T-cell (primary cell): Measurements from ENCODE around the gene CPNE4. TPM values are rescaled to one million over a fixed set of nuclear protein-coding genes. Genes with fewer than 3 reads are reported as not detected.

Experiments used
- ATAC-seq, 4 experiments: fragments of 200-7000 bp in 3 of 4; fragments of 150-1000 bp in 1 of 4; cut with Tn5 transposase; replicated peaks in 1 of 4; 1 replicate in 3 of 4; 2 replicates in 1 of 4; pipeline ENCODE4 v1.10.0; 2021; ENCODE audit warnings: moderate library complexity in 3 of 4, mild to moderate bottlenecking in 2 of 4, moderate number of reproducible peaks in 1 of 4
- CTCF ChIA-PET, 2 donors: fragments of 300-600 bp; sonication (Branson Sonifier 250); formaldehyde crosslinking; loops; one replicate each; lab custom pipeline; 2022; ENCODE audit warnings: antibody characterized with exemption in 2 of 2; lab: Charles Lee
- POLR2A ChIA-PET, 2 donors: fragments of 300-600 bp; sonication (Branson Sonifier 250); formaldehyde crosslinking; loops; one replicate each; lab custom pipeline; 2022; ENCODE audit warnings: antibody characterized with exemption in 2 of 2; lab: Charles Lee
- DNase-seq, 35 experiments: peaks; one replicate each; pipeline versions ENCODE4 v3.0.0 to v3.0.0-alpha.2; 2013 to 2023
- H3K27ac ChIP-seq: one replicate; pipeline ENCODE4 v1.5.1; 2013; ENCODE audit warnings: low read length
- H3K27me3 ChIP-seq, 2 experiments: replicated peaks in 1 of 2; 1 replicate in 1 of 2; 2 replicates in 1 of 2; pipeline versions ENCODE4 v1.6.1 to v1.7.0; 2013; ENCODE audit warnings: low read length in 1 of 2, mixed read lengths in 1 of 2; ENCODE audit not compliant: control insufficient read depth in 2 of 2, insufficient read depth in 2 of 2; ENCODE audit errors: extremely low read depth in 1 of 2
- H3K36me3 ChIP-seq, 2 donors: 1 replicate in 1 of 2; 2 replicates in 1 of 2; pipeline versions ENCODE4 v1.6.1 to v1.7.0; 2013; ENCODE audit warnings: low read length in 1 of 2; ENCODE audit not compliant: control insufficient read depth in 2 of 2, insufficient read depth in 1 of 2; ENCODE audit errors: extremely low read depth in 1 of 2
- H3K4me1 ChIP-seq, 2 experiments: 1 replicate in 1 of 2; 2 replicates in 1 of 2; pipeline versions ENCODE4 v1.6.1 to v1.7.0; 2013; ENCODE audit warnings: low read length in 2 of 2, mixed read lengths in 1 of 2; ENCODE audit not compliant: insufficient read depth in 2 of 2, control insufficient read depth in 1 of 2; ENCODE audit errors: extremely low read depth in 1 of 2
- H3K4me3 ChIP-seq, 2 donors: 1 replicate in 1 of 2; 2 replicates in 1 of 2; pipeline versions ENCODE4 v1.5.1 to v1.7.0; 2013; ENCODE audit warnings: mild to moderate bottlenecking in 2 of 2, low read length in 1 of 2, moderate library complexity in 1 of 2; ENCODE audit not compliant: control insufficient read depth in 1 of 2; ENCODE audit errors: extremely low read depth in 1 of 2
- H3K9me3 ChIP-seq: 2 replicates; pipeline ENCODE4 v1.7.0; 2013
- H3K27ac Mint-ChIP-seq, 2 donors: one replicate each; pipeline ENCODE4 v1.8.0; 2020 to 2021; ENCODE audit warnings: mild to moderate bottlenecking in 2 of 2, mixed read lengths in 2 of 2
- H3K27me3 Mint-ChIP-seq, 2 donors: one replicate each; pipeline ENCODE4 v1.8.0; 2021 to 2022; ENCODE audit warnings: mixed read lengths in 2 of 2
- H3K36me3 Mint-ChIP-seq: one replicate; pipeline ENCODE4 v1.8.0; 2021; ENCODE audit warnings: mixed read lengths
- H3K4me1 Mint-ChIP-seq, 3 donors: one replicate each; pipeline ENCODE4 v1.8.0; 2020 to 2022; ENCODE audit warnings: mixed read lengths in 3 of 3, mild to moderate bottlenecking in 1 of 3
- H3K4me3 Mint-ChIP-seq, 3 donors: one replicate each; pipeline ENCODE4 v1.8.0; 2020 to 2022; ENCODE audit warnings: mild to moderate bottlenecking in 3 of 3, mixed read lengths in 3 of 3, moderate library complexity in 3 of 3
- H3K9me3 Mint-ChIP-seq, 3 donors: one replicate each; pipeline ENCODE4 v1.8.0; 2020 to 2022; ENCODE audit warnings: mixed read lengths in 3 of 3
- WGBS: methylation state at CpG from one replicate; pipeline ENCODE4 v1.1.5; 2013; ENCODE audit warnings: missing lambda C conversion rate; ENCODE audit not compliant: insufficient coverage; 5-methylcytosine and 5-hydroxymethylcytosine counted together
- total RNA-seq, 35 experiments: library from RNA in 6 of 35; stranded (reverse) in 6 of 35; fragments of 120-200 nt in 1 of 35; gene quantifications; one replicate each; pipeline versions ENCODE4 v1.2.1 to v1.2.4 and lab custom pipeline; 2013 to 2026

CPNE4 gene
- total RNA-seq, 5 donors from 2014 or later (not counting 1 experiment from before 2014, with no cell fraction given): not detected

GRCh38 chr3:131723343-131723742 is 311.5 kb downstream of the CPNE4 start:
- H3K9me3 Mint-ChIP-seq: no peaks in the 10 kb centered on the region
- CTCF ChIA-PET: no interaction called here
- no peak overlapping the region for H3K4me3 Mint-ChIP-seq
- Histone ChIP-seq H3K36me3 (no peaks in the 10 kb centered on the region), H3K4me3 (no peak overlapping the region), H3K27ac (no peak overlapping the region), H3K9me3 (no peaks in the 10 kb centered on the region), H3K4me1 (no peaks in the 10 kb centered on the region), H3K27me3 (peaks cover 0 to 2% of the 10 kb centered on the region in 2 experiments)
- no peak for ATAC-seq
- H3K4me1 Mint-ChIP-seq: no peaks in the 10 kb centered on the region
- H3K36me3 Mint-ChIP-seq: no peaks in the 10 kb centered on the region
- WGBS: no CpG with 5 or more reads among the region's 5 CpGs
- POLR2A ChIA-PET: no interaction called here
- peaks cover 4 to 7% of the 10 kb centered on the region in 2 donors for H3K27me3 Mint-ChIP-seq
- no peak overlapping the region for H3K27ac Mint-ChIP-seq
- no peak for DNase-seq

GRCh38 chr3:131717493-131717892 is 317.3 kb downstream of the CPNE4 start:
- H3K27me3 Mint-ChIP-seq: peaks cover 0 to 7% of the 10 kb centered on the region in 2 donors
- ATAC-seq: no peak
- no peak overlapping the region for H3K27ac Mint-ChIP-seq
- ChIA-PET POLR2A (no interaction called here), CTCF (no interaction called here)
- H3K9me3 ChIP-seq: no peaks in the 10 kb centered on the region
- no peaks in the 10 kb centered on the region for H3K27me3 ChIP-seq
- H3K9me3 Mint-ChIP-seq: no peaks in the 10 kb centered on the region
- no peaks in the 10 kb centered on the region for H3K36me3 ChIP-seq
- no peaks in the 10 kb centered on the region for H3K4me1 ChIP-seq
- H3K36me3 Mint-ChIP-seq: no peaks in the 10 kb centered on the region
- H3K4me3 Mint-ChIP-seq: no peak overlapping the region
- 66% methylated on average over 7 of the region's 7 CpGs for WGBS
- no peak for DNase-seq
- H3K27ac ChIP-seq: no peak overlapping the region
- H3K4me1 Mint-ChIP-seq: no peaks in the 10 kb centered on the region
- H3K4me3 ChIP-seq: no peak overlapping the region

DNA sequence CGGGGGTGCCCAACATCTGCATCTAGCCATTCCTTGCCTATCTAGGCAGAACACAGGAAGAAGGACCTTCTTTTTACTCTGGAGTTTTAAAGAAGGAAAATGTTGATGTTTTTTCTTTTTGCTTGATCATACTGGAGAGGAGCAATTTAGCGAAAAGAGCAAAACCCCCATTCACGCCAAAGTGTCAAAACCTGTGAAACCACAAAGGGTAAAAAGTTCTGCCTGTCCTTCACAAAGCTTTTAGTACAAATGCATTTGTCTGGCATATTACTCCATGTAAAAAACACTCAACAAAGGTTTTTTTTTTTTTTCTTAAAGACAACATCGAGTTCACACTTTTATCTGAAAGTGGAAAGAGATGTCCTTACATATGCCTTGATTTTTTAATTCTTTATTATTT is 317.9 kb downstream of the CPNE4 start:
- H3K27ac Mint-ChIP-seq: no peak overlapping the region
- no peaks in the 10 kb centered on the region for H3K36me3 Mint-ChIP-seq
- Histone ChIP-seq H3K36me3 (no peaks in the 10 kb centered on the region), H3K27ac (no peak overlapping the region), H3K9me3 (no peaks in the 10 kb centered on the region), H3K4me3 (no peak overlapping the region), H3K4me1 (no peaks in the 10 kb centered on the region), H3K27me3 (no peaks in the 10 kb centered on the region)
- no peaks in the 10 kb centered on the region for H3K4me1 Mint-ChIP-seq
- ATAC-seq: no peak
- ChIA-PET POLR2A (no interaction called here), CTCF (no interaction called here)
- H3K9me3 Mint-ChIP-seq: no peaks in the 10 kb centered on the region
- WGBS: 40% methylated on average over 1 of the region's 4 CpGs
- DNase-seq: no peak
- H3K4me3 Mint-ChIP-seq: no peak overlapping the region
- H3K27me3 Mint-ChIP-seq: peaks cover 0 to 7% of the 10 kb centered on the region in 2 donors

DNA sequence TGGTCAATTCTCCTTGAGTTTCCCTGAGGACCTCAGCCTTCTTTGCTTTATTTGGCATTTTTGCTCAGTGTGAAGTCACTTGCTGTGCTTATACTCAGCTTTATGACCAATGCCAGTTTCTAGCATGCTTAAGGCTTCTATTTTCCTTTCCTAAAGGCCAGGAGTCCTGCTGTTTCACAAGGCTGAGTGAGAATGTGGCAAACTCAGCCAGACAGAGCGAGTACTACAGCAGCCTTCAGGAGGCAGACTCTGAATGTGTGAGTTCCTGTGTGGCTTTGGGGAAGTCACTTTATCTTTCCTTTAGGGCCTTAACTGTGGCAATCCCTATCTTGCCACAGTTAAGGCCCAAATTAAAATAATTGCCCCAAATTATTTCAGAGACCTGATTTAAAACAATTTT is 318.8 kb downstream of the CPNE4 start:
- H3K9me3 ChIP-seq: no peaks in the 10 kb centered on the region
- no CpG with 5 or more reads among the region's 1 CpG for WGBS
- H3K4me1 ChIP-seq: no peaks in the 10 kb centered on the region
- no peaks in the 10 kb centered on the region for H3K4me1 Mint-ChIP-seq
- no peak overlapping the region for H3K27ac Mint-ChIP-seq
- no peak overlapping the region for H3K4me3 Mint-ChIP-seq
- CTCF ChIA-PET: no interaction called here
- H3K27me3 ChIP-seq: no peaks in the 10 kb centered on the region
- peaks cover 0 to 7% of the 10 kb centered on the region in 2 donors for H3K27me3 Mint-ChIP-seq
- POLR2A ChIA-PET: no interaction called here
- ATAC-seq (no peak), DNase-seq (no peak)
- H3K36me3 Mint-ChIP-seq: no peaks in the 10 kb centered on the region
- no peak overlapping the region for H3K27ac ChIP-seq
- no peaks in the 10 kb centered on the region for H3K9me3 Mint-ChIP-seq
- H3K4me3 ChIP-seq: no peak overlapping the region
- no peaks in the 10 kb centered on the region for H3K36me3 ChIP-seq

DNA sequence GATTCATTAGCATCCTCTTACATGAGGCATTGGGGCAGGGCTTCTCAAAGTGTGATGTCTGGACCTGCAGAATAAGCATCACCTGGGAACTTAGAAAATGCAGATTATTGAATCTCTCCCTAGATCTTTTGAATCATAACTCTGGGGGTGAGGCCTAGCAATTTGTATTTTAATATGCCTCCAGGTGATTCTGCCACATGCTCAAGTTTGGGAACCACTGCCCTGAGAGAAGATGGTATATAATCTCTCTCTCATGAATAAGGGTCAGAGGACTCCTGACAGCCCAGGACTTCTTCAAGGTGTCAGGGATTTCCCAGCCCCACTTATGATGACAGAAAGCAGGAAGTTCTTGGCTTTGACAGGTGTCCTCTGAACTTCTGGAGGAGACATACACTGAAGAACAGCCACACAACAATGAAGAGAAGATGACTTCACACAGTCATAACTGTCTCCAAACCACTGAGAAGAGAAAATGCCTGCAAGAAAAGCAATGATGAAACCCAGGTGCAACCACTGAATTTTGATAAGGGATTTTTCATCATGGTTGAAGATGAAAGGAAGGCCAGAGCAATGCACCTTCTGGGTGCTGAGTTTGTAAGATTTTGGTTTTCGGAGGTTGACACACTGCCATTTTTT is 320.1 kb downstream of the CPNE4 start:
- H3K36me3 Mint-ChIP-seq: no peaks in the 10 kb centered on the region
- no peaks in the 10 kb centered on the region for H3K9me3 Mint-ChIP-seq
- Histone ChIP-seq H3K27ac (no peak overlapping the region), H3K36me3 (no peaks in the 10 kb centered on the region), H3K9me3 (no peaks in the 10 kb centered on the region), H3K4me3 (no peak overlapping the region), H3K4me1 (no peaks in the 10 kb centered on the region), H3K27me3 (no peaks in the 10 kb centered on the region)
- POLR2A ChIA-PET: no interaction called here
- H3K27ac Mint-ChIP-seq: no peak overlapping the region
- CTCF ChIA-PET: no interaction called here
- H3K4me3 Mint-ChIP-seq: no peak overlapping the region
- H3K27me3 Mint-ChIP-seq: peaks cover 2 to 3% of the 10 kb centered on the region in 2 donors
- ATAC-seq (no peak), DNase-seq (no peak)
- no CpG with 5 or more reads among the region's 1 CpG for WGBS
- H3K4me1 Mint-ChIP-seq: no peaks in the 10 kb centered on the region

- Mint-ChIP-seq H3K36me3 (no peaks in the 10 kb centered on the region), H3K9me3 (no peaks in the 10 kb centered on the region), H3K4me3 (no peak overlapping the region), H3K27me3 (peaks cover 2 to 4% of the 10 kb centered on the region in 2 donors), H3K27ac (no peak overlapping the region), H3K4me1 (no peaks in the 10 kb centered on the region)
- no peak overlapping the region for H3K27ac ChIP-seq
- ChIA-PET POLR2A (no interaction called here), CTCF (no interaction called here)
- H3K36me3 ChIP-seq: no peaks in the 10 kb centered on the region
- H3K27me3 ChIP-seq: no peaks in the 10 kb centered on the region
- H3K9me3 ChIP-seq: no peaks in the 10 kb centered on the region
- ATAC-seq (no peak), DNase-seq (no peak)
- H3K4me1 ChIP-seq: no peaks in the 10 kb centered on the region
- WGBS: no CpG with 5 or more reads among the region's 3 CpGs
- H3K4me3 ChIP-seq: no peak overlapping the region
These were observed 321.2 kb downstream of the CPNE4 start for GRCh38 chr3:131713416-131714123.
